ENCODE measurements around the gene FOXF1. TPM values are rescaled to one million over a fixed set of nuclear protein-coding genes. Genes with fewer than 3 reads are reported as not detected.

The FOXF1 gene
- total and polyA plus RNA-seq, 8 donors: 21.7 to 51.1 (median 41.0) TPM

DNA sequence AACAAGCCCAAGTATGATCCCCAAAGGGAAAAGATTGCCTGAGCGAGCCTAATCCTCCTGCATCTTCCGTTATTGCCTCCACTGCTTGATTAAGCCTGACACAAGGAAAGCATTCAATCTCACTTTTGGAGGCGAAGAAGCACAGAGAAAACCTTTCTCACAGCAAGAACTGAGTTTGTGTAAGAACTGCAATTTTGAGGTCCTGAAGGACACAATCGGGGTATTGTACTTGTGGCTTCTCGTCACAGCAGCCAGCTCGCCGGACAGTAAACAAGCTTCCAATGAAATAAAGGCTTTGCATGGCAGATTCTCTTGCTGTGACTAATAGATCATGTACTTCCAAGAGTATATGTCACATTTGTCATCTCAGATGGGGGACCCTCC is 18.7 kb upstream of the FOXF1 start:
- Histone ChIP-seq H3K36me3 (no peaks in the 10 kb centered on the region), H3K27me3 (peaks cover 25 to 84% of the 10 kb centered on the region in 2 donors), H3K4me3 (no peak overlapping the region), H3K27ac (peak overlapping the region in 1 of 2 donors; percentile 3), H3K4me1 (peaks cover 0 to 5% of the 10 kb centered on the region in 2 donors), H3K9me3 (no peaks in the 10 kb centered on the region)
- intact Hi-C loops (cut with DNase I): no loop called here
- DNase-seq (no peak), ATAC-seq (no peak)
- TF ChIP-seq, protein P1, sequence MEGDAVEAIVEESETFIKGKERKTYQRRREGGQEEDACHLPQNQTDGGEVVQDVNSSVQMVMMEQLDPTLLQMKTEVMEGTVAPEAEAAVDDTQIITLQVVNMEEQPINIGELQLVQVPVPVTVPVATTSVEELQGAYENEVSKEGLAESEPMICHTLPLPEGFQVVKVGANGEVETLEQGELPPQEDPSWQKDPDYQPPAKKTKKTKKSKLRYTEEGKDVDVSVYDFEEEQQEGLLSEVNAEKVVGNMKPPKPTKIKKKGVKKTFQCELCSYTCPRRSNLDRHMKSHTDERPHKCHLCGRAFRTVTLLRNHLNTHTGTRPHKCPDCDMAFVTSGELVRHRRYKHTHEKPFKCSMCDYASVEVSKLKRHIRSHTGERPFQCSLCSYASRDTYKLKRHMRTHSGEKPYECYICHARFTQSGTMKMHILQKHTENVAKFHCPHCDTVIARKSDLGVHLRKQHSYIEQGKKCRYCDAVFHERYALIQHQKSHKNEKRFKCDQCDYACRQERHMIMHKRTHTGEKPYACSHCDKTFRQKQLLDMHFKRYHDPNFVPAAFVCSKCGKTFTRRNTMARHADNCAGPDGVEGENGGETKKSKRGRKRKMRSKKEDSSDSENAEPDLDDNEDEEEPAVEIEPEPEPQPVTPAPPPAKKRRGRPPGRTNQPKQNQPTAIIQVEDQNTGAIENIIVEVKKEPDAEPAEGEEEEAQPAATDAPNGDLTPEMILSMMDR (IDR thresholded peaks at IDR 0.05): no peak

DNA sequence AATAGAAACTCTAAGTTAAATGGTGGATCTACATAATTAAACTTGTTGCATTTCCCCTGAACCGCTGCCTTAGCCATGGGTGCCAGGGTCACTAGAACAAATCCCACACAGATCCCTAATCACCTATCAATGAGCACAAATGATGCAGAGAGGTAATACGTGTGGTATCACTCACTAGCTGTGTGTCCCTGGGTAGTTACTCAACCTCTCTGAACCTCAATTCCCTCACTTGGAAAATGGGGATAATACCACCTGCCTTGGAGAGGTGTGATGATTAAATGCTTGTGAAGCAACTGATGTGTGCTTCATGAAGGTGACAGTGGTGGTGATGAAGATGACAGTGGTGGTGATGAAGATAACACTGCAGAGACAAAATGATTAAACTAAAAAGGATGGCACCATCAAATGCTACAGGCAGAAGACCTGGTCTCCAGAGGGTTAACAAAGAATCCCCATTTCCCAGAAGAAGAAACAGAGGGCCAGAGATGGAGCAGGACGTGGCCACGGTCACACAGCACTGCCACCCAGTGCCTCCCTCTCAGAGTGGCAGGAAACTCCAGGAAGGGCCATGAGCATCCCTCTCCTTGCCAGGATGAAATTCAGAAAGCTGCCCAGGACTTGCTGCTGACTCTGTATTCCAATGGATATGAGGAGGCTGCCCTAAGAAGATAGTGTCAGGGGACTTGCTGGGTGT is 17.9 kb upstream of the FOXF1 start:
- DNase-seq (no peak), ATAC-seq (no peak)
- Histone ChIP-seq H3K9me3 (no peaks in the 10 kb centered on the region), H3K27ac (no peak overlapping the region), H3K27me3 (peaks cover 33 to 89% of the 10 kb centered on the region in 2 donors), H3K4me3 (no peak overlapping the region), H3K36me3 (no peaks in the 10 kb centered on the region), H3K4me1 (peaks cover 0 to 5% of the 10 kb centered on the region in 2 donors)
- intact Hi-C loops (cut with DNase I): no loop called here
- TF ChIP-seq, protein P1 (IDR thresholded peaks at IDR 0.05): no peak

DNA sequence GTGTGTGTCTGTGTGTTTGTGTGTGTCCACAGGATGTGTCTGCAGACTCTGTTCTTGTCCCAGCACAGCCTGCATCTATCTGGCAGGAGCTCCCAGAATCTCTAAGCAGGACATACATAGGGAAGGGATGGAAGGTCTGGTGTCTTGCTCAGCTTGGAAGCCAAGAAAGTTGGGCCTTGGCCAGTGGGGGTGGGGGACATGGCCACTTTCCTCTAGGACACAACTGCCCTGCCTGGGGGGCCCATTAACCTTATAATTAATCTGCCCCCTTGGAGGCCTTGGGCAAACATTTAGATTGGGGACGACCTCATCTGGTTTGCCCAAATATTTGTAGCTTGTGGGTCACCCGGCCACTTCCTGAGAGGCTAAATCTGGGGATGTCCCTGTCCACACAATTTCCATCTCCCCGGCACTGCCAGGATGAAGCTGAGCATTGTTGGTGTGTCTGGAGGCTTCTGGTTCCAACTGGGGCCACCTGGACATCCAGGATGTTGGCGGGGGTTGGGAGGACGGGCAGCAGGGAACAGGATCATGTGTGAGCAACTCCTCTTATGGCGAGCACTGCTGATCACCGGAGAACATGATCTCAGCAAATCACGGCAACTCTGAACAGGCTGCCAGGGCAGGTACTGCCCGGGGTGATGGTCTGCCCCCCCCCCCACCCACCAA is 17.2 kb upstream of the FOXF1 start:
- Histone ChIP-seq H3K4me3 (no peak overlapping the region), H3K27ac (peak overlapping the region in 1 of 2 donors; percentile 48), H3K27me3 (peaks cover 40 to 91% of the 10 kb centered on the region in 2 donors), H3K36me3 (no peaks in the 10 kb centered on the region), H3K4me1 (peaks cover 0 to 5% of the 10 kb centered on the region in 2 donors), H3K9me3 (no peaks in the 10 kb centered on the region)
- DNase-seq: no peak
- ATAC-seq: no peak
- TF ChIP-seq, protein P1 (IDR thresholded peaks at IDR 0.05): no peak
- intact Hi-C loops (cut with DNase I): no loop called here

DNA sequence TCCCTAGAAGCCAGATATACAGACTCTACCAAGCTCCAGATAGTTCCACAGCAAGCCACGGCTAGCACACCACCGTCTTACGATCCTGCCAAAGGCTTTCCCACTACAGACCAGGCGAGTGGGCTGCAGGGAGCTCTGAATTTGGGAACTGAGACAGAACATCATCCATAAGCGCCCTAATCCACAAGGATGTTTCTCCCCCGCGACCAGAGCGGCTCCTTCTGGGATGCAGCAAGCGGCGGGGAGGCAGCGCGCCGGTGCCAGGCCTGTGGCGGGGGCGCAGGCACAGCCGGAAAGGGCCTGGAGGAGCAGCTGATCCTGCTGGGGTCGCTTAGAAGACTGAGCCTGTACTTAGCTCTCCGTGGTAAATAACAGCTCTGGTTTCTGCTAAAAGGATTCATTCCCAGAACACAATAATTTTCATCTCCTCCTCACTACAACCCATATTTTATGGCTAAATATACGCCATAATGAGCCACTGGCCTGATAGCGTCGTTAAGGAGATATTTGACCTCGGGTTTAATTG is 16.2 kb upstream of the FOXF1 start:
- no peaks in the 10 kb centered on the region for H3K9me3 ChIP-seq
- peak overlapping the region in 1 of 2 donors; percentile 17 for H3K4me3 ChIP-seq
- peaks cover 50 to 91% of the 10 kb centered on the region in 2 donors for H3K27me3 ChIP-seq
- ATAC-seq (no peak), DNase-seq (no peak)
- H3K27ac ChIP-seq: peak overlapping the region; percentile 48 to 70
- TF ChIP-seq, protein P1 (IDR thresholded peaks at IDR 0.05): no peak
- H3K4me1 ChIP-seq: peaks cover 0 to 5% of the 10 kb centered on the region in 2 donors
- H3K36me3 ChIP-seq: no peaks in the 10 kb centered on the region
- intact Hi-C loops (cut with DNase I): no loop called here
